GM19395 (cell line): ENCODE measurements around the gene DDB1.

Experiments
- ATAC-seq: cut with Tn5 transposase; IDR thresholded peaks from one replicate; pipeline ENCODE4 v1.9.1; 2021; ENCODE audit warnings: mild to moderate bottlenecking, moderate library complexity; ENCODE audit not compliant: unreplicated experiment

DDB1 gene

GRCh38 chr11:61298663-61299244, 34.2 kb downstream of the DDB1 start:
- ATAC-seq = no peak

- ATAC-seq = no peak
Observed at GRCh38 chr11:61297746-61298145, 35.2 kb downstream of the DDB1 start.

GRCh38 chr11:61297341-61297740, 35.6 kb downstream of the DDB1 start:
- ATAC-seq = no peak

GRCh38 chr11:61295596-61295926, 37.3 kb downstream of the DDB1 start:
- ATAC-seq = no peak

- ATAC-seq = peak; percentile 73
Observed at GRCh38 chr11:61294717-61295595, 37.9 kb downstream of the DDB1 start, which contains the start of gene VWCE. Gene VWCE, minus strand, starts transcription at chr11:61295316. Its CDS starts 279 bp downstream, at chr11:61295037.

GRCh38 chr11:61293867-61294716, 38.8 kb downstream of the DDB1 start:
- ATAC-seq = peak; percentile 35

GRCh38 chr11:61292356-61292755, 40.5 kb downstream of the DDB1 start:
- no peak for ATAC-seq

GRCh38 chr11:61290905-61291690, 41.8 kb downstream of the DDB1 start:
- no peak for ATAC-seq

GRCh38 chr11:61287338-61287977, 45.4 kb downstream of the DDB1 start:
- no peak for ATAC-seq

- ATAC-seq = no peak
Observed at GRCh38 chr11:61283613-61284012, 49.3 kb downstream of the DDB1 start.

GRCh38 chr11:61281581-61282250, 51.2 kb downstream of the DDB1 start:
- ATAC-seq = no peak

GRCh38 chr11:61280883-61281580, 51.9 kb downstream of the DDB1 start:
- ATAC-seq = no peak

GRCh38 chr11:61279934-61280659, 52.8 kb downstream of the DDB1 start:
- no peak for ATAC-seq

GRCh38 chr11:61278001-61278470, 54.9 kb downstream of the DDB1 start:
- no peak for ATAC-seq

- no peak for ATAC-seq
Observed at GRCh38 chr11:61277186-61278000, 55.5 kb downstream of the DDB1 start.

GRCh38 chr11:61275191-61275590, 57.7 kb downstream of the DDB1 start:
- ATAC-seq = no peak

GRCh38 chr11:61274084-61274483, 58.8 kb downstream of the DDB1 start:
- no peak for ATAC-seq
